ENCODE measurements around the gene THOC6.
A peak's percentile ranks its signal among the peaks of the same experiment; 100 is the strongest.

The THOC6 gene

DNA sequence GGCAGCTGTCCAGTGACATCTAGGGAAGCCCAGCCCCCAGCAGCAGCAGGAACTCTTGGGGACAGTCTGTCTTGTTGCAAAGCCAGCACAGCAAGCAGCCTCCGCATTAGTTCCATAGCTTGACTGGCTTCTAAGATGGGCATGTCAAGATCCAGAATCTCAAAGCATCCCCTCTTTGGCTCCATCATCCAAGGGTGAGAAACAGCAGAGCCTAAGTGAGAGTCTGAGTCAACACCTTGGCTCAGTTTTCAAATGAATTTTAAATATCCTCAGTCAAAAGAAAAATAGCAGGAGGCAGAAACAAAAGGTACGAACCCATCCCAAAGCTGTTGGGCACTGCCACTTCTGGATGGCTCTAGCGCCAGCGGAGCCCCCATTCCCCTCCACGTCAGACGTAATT lies 8.9 kb upstream of the THOC6 start:
- no peak for DNase-seq (ENCODE audit: low read depth in 2 of 3, low spot score in 1 of 3)

GRCh38 chr16:3015865-3016521 lies 7.8 kb upstream of the THOC6 start:
- DNase-seq (ENCODE audit: low read depth in 2 of 3, low spot score in 1 of 3) = no peak

DNA sequence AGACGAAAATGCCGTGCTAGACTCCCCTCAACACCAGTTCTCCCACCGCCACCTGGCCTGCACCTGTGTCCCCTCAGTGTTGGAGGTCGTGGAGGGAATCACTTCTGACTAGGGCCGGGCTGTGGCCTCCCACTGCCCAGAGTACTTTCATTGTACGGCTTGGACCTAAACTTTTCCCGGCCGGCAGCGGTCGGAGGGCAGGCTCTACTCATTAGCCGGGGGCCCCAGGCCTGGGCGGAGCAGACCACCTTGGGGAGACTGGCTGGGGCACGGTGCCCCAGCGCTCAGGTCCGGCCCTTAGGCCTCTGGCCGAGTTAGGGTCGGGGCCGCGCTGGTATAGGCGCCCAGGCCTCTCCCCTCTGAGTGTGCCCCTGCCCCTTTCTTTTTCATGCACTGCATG lies 6.5 kb upstream of the THOC6 start:
- no peak for DNase-seq (ENCODE audit: low read depth in 2 of 3, low spot score in 1 of 3)

GRCh38 chr16:3017794-3018506 lies 5.9 kb upstream of the THOC6 start, which contains the start of gene CLDN6:
TSS of gene CLDN6 (minus strand) at chr16:3018183. CDS start at chr16:3016021, 2,162 bp downstream.
- no peak for DNase-seq (ENCODE audit: low read depth in 2 of 3, low spot score in 1 of 3)

- no peak for DNase-seq (ENCODE audit: low read depth in 2 of 3, low spot score in 1 of 3)
Observed at GRCh38 chr16:3019594-3020246, 4.1 kb upstream of the THOC6 start.

- peak in 2 of 3 donors; percentile 39 to 62 for DNase-seq (ENCODE audit: low read depth in 2 of 3, low spot score in 1 of 3)
Observed at GRCh38 chr16:3020247-3020603, 3.6 kb upstream of the THOC6 start, which contains the start of gene TNFRSF12A. TSS of gene TNFRSF12A (plus strand) at chr16:3020368. CDS start at chr16:3020398, 30 bp downstream.

GRCh38 chr16:3020604-3021448 lies 3.0 kb upstream of the THOC6 start:
- no peak for DNase-seq (ENCODE audit: low read depth in 2 of 3, low spot score in 1 of 3)

- DNase-seq (ENCODE audit: low read depth in 2 of 3, low spot score in 1 of 3) = peak; percentile 78 to 86 (median 81)
Observed at GRCh38 chr16:3021449-3022207, 2.2 kb upstream of the THOC6 start.

DNA sequence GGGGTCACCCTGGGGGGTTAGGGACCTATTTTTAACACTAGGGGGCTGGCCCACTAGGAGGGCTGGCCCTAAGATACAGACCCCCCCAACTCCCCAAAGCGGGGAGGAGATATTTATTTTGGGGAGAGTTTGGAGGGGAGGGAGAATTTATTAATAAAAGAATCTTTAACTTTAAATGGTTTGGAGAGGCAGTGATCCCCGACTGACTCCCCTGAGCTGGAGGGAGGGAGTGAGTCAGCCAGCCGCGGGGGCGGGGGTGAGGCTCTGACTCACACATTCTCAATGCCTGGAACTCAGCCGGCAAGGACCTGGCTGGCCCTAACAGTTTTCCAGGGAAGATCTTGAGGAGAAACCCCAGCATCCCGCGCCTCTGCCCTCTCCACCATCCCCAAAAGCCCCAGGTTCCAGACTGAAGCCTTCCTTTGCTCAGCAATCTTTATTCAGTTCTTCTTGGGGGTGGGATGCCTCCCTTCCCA lies 1.6 kb upstream of the THOC6 start:
- DNase-seq (ENCODE audit: low read depth in 2 of 3, low spot score in 1 of 3) = peak; percentile 84 to 88 (median 87)

- no peak for DNase-seq (ENCODE audit: low read depth in 2 of 3, low spot score in 1 of 3)
Observed at GRCh38 chr16:3022684-3023414, 986 bp upstream of the THOC6 start.

DNA sequence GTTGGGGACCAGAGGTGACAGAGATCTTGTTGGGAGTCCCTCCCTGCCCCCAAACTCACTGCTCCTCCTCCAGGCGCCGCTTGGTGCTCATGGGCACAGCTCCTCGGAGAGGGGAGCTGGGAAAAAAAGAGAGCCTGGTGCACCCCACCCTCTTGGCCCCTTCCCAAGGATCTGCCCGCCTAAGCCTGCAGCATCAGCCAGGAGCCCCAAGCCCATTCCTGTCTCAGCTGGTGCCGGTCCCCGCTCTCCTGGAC lies 493 bp upstream of the THOC6 start:
- no peak for DNase-seq (ENCODE audit: low read depth in 2 of 3, low spot score in 1 of 3)

DNA sequence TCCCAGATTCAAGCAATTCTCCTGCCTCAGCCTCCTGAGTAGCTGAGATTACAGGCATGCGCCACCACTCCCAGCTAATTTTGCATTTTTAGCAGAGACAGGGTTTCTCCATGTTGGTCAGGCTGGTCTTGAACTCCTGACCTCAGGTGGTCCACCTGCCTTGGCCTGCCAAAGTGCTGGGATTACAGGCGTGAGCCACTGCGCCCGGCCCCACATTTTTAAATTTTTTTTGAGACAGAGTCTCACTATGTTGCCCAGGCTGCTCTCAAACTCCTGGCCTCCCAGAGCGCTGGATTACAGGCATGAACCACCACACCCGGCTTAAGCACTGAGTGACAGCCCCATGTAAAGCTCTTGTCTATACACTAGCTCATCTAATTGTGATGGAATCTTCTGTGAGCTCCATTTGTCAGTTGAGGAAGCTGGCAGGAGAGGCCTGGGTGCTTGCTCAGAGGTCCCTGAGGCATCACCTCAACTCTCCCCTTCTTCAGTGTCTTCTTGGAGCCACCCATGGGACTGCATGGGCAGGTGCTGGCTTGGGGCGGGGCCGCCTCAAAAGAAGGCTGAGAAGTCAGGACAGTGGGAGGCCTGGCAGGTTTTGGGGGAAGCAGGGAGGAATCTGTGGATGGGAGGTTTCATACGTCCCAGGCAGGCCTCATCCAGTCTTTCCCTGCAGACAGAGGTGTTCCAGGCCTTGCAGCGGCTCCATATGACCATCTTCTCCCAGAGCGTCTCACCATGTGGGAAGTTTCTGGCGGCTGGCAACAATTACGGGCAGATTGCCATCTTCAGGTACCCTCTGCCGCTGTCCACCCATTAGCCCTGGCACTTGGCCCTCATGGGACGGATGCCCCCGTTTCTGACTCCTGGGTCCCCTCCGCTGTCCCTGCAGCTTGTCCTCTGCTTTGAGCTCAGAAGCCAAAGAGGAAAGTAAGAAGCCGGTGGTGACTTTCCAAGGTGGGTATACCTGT lies 1.5 kb downstream of the THOC6 start:
- no peak for DNase-seq (ENCODE audit: low read depth in 2 of 3, low spot score in 1 of 3)

DNA sequence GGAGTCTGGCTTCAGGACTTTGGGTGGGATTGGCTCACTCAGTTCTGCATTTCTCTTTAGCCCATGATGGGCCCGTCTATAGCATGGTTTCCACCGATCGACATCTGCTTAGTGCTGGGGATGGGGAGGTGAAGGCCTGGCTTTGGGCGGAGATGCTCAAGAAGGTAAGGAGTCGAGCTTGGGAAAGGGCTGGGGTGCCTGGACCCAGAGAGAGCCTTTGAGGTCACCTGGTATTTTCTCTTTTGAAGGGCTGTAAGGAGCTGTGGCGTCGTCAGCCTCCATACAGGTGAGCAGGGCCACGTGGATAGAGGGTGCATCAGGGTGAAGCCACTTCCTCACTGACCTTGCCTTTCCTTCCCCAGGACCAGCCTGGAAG lies 2.2 kb downstream of the THOC6 start:
- DNase-seq (ENCODE audit: low read depth in 2 of 3, low spot score in 1 of 3) = no peak

GRCh38 chr16:3026609-3027488 lies 3.0 kb downstream of the THOC6 start:
- DNase-seq (ENCODE audit: low read depth in 2 of 3, low spot score in 1 of 3) = no peak

DNA sequence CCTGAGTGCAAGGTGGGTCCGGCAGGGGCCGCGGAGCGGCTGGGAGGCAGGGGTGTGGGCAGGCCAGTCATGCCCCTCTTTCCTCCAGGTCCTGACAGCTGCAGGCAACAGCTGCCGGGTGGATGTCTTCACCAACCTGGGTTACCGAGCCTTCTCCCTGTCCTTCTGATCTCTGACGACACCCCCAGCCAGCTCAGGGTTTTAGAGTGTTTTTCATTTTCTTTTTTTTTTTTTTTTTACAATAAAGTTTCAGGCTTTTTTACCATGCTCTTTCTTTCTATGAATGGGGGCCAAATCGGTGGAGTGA lies 3.6 kb downstream of the THOC6 start:
- no peak for DNase-seq (ENCODE audit: low read depth in 2 of 3, low spot score in 1 of 3)

DNA sequence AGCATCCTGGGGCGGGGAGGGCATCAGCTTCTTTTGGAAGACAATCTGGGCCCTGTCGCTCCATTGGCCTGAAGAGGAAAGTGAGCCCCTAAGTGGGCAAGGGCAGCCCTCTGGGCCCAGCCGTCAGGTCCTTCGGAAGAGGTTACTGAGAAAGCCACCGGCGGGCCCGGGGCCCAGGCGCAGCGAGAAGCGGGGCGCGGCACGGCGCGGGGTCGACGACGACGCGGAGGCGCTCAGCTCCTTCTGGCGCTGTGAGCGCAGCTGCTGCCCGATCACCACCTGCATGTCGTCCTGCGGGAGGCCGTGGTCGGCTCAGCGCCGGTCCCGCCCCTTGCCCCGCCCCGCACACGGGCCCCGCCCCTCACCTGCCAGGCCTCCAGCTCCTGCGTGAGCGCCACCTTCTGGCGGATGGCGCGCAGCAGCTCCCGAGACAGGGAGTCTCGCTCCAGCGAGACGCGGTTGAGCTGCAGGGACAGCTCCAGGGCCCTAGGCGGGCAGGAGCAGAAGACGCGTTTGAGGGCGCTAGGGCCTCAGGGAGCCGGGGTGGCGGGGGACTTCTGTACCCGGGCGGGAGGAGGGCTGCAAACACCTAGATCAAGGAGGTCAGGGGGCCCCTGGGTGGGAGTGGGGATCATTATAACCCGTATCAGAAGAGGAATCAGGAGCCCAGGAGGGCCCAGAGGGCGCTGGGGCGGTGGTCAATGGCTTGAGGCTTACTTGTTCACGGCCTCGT lies 4.3 kb downstream of the THOC6 start:
- DNase-seq (ENCODE audit: low read depth in 2 of 3, low spot score in 1 of 3) = peak; percentile 83 to 88 (median 85)

DNA sequence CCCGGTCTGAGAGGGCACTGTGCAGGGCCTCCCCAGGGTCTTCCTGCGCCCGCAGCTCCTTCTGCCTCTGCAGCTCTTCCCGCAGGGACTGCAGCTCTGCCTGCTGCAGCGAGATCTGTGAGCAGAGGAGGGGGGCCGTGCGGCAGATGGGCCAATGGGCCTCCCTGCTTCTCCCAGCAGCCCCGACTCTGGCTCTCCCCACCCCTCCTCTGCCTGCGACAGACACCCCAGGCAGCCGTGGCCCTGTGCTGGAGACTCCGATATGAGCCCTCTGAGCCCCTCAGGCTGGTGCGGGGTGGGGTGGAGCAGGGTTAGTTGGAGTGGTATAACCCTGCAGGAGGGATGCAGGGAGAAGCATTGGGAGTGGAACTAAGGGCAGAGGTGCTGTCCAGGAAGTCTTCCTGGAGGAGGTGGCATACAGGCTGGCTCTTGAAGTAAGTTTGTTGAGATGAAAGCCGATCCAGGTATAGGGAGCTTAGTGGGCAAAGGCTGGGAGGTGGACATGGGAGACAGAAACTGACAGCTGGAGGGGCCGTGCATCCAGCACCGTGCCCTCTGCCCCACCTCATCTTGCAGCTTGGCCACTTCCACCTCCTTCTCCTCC lies 5.0 kb downstream of the THOC6 start:
- no peak for DNase-seq (ENCODE audit: low read depth in 2 of 3, low spot score in 1 of 3)

All from stimulated activated CD4-positive, alpha-beta T cell treated with anti-CD3 and anti-CD28 coated beads, Interleukin-12 subunit alpha, Interleukin-12 subunit beta, amount 100 ng/mL, for 48 hours (primary cell).